ENCODE measurements around the gene SPC24. TPM values are rescaled to one million over a fixed set of nuclear protein-coding genes. Genes with fewer than 3 reads are reported as not detected.

The SPC24 gene
- total RNA-seq, 1 donor from 2014 or later = 3.9 TPM

DNA sequence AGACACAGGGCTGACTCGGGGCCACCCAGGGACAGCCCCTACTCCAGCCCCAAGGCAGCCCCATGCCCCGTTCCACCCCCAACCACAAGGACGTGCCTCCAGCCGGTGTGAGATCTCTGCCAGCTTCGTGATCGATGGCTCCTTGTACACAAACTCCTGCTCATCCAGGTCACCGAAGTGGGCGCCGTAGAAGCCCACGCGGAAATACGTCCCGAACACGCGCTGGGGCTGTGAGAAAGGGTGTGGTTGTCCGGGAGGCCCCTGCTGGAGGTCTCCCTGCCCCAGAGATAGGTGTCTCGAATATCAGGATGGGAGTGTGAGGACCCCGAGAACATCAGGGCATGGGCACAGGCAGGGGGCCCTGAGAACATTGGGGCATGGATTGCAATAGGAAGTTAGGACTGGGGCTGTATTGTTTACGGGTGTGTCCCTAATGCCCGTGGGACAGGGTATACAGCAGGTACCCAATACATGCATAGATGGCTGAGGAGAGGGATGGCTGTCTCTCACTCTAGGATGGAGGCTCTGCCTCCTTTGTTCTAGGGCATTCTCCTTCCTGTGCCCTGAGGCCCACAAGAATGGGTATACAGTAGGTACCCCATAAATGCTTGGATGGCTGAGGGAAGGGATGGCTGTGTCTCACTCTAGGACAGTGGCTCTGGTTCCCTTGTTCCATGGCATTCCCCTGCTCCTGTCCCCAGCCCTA is 47.1 kb upstream of the SPC24 start:
- no peak for DNase-seq
- peaks cover 53% of the 10 kb centered on the region for H3K36me3 ChIP-seq
- peaks cover 57% of the 10 kb centered on the region for H3K4me1 ChIP-seq
- intact Hi-C loops (cut with micrococcal nuclease) = loop anchor here (5.0 kb wide), 1 partner anchor 65 kb away; no protein-coding TSS in a partner anchor
- H3K9me3 ChIP-seq (replicated peaks) = no peaks in the 10 kb centered on the region
- H3K27me3 ChIP-seq (ENCODE audit: low read depth) = no peaks in the 10 kb centered on the region
- TF ChIP-seq, protein P1, sequence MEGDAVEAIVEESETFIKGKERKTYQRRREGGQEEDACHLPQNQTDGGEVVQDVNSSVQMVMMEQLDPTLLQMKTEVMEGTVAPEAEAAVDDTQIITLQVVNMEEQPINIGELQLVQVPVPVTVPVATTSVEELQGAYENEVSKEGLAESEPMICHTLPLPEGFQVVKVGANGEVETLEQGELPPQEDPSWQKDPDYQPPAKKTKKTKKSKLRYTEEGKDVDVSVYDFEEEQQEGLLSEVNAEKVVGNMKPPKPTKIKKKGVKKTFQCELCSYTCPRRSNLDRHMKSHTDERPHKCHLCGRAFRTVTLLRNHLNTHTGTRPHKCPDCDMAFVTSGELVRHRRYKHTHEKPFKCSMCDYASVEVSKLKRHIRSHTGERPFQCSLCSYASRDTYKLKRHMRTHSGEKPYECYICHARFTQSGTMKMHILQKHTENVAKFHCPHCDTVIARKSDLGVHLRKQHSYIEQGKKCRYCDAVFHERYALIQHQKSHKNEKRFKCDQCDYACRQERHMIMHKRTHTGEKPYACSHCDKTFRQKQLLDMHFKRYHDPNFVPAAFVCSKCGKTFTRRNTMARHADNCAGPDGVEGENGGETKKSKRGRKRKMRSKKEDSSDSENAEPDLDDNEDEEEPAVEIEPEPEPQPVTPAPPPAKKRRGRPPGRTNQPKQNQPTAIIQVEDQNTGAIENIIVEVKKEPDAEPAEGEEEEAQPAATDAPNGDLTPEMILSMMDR (IDR thresholded peaks at IDR 0.05; ENCODE audit: borderline replicate concordance) = no peak
- H3K4me3 ChIP-seq = peak overlapping the region; percentile 54
- H3K27ac ChIP-seq (replicated peaks) = peak overlapping the region; percentile 95

DNA sequence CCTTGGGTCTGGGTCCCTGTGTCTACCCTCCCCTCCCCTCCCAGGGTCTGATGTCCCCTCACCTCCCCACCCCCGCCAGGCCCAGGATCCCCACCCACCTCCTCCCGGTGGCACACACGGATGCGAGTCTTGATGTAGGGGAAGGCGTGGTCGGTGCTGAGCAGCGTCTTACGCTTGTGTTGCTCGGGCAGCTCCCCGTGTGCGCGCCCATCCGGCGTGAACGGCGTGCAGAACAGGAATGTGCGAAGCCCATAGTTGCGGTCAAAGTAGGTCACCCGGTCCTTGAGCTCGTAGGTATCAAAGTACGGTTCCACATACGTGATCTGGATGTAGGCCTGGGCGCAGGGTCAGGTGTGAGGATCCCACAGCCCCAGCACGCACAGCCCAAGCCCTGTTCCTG is 46.2 kb upstream of the SPC24 start:
- peak overlapping the region; percentile 95 for H3K27ac ChIP-seq (replicated peaks)
- no peaks in the 10 kb centered on the region for H3K9me3 ChIP-seq (replicated peaks)
- H3K4me3 ChIP-seq = no peak overlapping the region
- DNase-seq = no peak
- H3K27me3 ChIP-seq (ENCODE audit: low read depth) = no peaks in the 10 kb centered on the region
- intact Hi-C loops (cut with micrococcal nuclease) = loop anchor here (5.0 kb wide), 1 partner anchor 64 kb away; no protein-coding TSS in a partner anchor
- H3K4me1 ChIP-seq = peaks cover 63% of the 10 kb centered on the region
- H3K36me3 ChIP-seq = peaks cover 45% of the 10 kb centered on the region
- TF ChIP-seq, protein P1 (IDR thresholded peaks at IDR 0.05; ENCODE audit: borderline replicate concordance) = no peak

DNA sequence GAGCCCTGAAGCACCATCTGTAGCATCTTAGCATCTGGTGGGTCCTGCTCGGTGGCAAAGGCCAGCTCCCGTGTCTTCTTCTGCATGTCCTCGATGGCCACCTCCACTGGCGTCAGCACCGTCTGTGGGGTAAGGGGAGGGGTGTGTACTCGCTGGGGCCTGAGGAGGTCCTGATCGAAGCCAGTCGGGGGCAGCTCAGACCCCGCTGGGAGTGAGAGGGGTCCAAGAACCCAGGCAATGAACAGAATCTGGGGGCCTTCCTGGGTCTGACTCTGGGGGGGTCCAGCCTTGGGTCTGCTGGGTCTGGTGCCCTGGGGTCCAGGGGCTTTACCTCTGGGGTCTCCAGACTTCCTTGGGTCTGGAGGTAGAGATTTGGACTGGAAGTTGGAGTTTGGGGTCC is 45.3 kb upstream of the SPC24 start:
- DNase-seq = no peak
- Histone ChIP-seq H3K9me3 (replicated peaks) (no peaks in the 10 kb centered on the region), H3K36me3 (peaks cover 37% of the 10 kb centered on the region), H3K27ac (replicated peaks) (peak overlapping the region; percentile 95), H3K27me3 (ENCODE audit: low read depth) (no peaks in the 10 kb centered on the region), H3K4me1 (peaks cover 72% of the 10 kb centered on the region), H3K4me3 (no peak overlapping the region)
- intact Hi-C loops (cut with micrococcal nuclease) = loop anchor here (5.0 kb wide), 1 partner anchor 64 kb away; no protein-coding TSS in a partner anchor
- TF ChIP-seq, protein P1 (IDR thresholded peaks at IDR 0.05; ENCODE audit: borderline replicate concordance) = no peak

DNA sequence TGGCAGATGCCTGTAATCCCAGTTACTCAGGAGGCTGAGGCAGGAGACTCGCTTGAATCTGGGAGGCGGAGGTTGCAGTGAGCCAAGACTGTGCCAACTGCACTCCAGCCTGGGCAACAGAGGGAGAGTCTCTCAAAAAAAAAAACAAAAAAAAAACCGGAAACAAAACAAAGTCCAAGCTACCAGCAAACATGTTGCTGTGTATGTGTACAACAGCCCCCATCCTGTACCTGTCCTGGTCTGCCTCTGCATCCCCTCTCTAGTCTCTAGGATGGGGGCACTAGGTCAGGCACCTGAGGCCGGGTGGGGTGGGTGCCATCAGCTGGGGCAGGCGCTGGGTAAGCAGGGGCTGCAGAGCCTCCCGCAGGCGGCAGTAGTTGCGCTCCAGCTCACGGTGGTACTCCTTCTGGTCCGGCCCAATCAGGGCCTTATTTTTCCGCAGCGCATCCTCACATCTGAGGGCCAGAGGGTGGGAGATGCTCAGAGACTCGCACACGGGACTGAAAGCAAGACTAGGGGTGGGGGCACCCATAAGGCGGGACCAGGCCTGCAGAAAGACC is 44.5 kb upstream of the SPC24 start:
- H3K36me3 ChIP-seq = peaks cover 33% of the 10 kb centered on the region
- intact Hi-C loops (cut with micrococcal nuclease) = loop anchor here (5.0 kb wide), 1 partner anchor 63 kb away; no protein-coding TSS in a partner anchor
- no peak overlapping the region for H3K4me3 ChIP-seq
- peaks cover 75% of the 10 kb centered on the region for H3K4me1 ChIP-seq
- no peaks in the 10 kb centered on the region for H3K9me3 ChIP-seq (replicated peaks)
- DNase-seq = no peak
- H3K27me3 ChIP-seq (ENCODE audit: low read depth) = no peaks in the 10 kb centered on the region
- TF ChIP-seq, protein P1 (IDR thresholded peaks at IDR 0.05; ENCODE audit: borderline replicate concordance) = no peak
- peak overlapping the region; percentile 95 for H3K27ac ChIP-seq (replicated peaks)

DNA sequence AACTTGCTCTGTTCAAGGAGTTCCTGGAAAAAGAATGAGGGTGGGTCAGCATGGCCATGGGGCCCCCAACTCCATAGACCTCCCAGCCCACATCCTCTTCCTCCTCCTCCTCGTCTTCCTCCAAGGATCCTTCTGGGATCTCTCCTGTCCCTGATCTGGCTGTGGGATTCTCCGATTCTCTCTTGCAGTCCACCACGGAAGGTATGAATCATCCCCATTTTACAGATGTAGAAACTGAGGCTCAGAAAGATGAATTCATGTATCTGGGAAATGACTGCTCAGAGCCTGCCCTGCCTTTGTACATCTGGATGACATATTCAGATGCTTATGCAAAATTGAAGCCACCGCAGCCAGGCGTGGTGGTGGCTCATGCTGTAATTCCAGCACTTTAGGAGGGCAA is 43.9 kb upstream of the SPC24 start:
- Histone ChIP-seq H3K9me3 (replicated peaks) (no peaks in the 10 kb centered on the region), H3K27me3 (ENCODE audit: low read depth) (no peaks in the 10 kb centered on the region), H3K4me3 (no peak overlapping the region), H3K27ac (replicated peaks) (peak overlapping the region; percentile 95), H3K36me3 (peaks cover 33% of the 10 kb centered on the region), H3K4me1 (peaks cover 75% of the 10 kb centered on the region)
- no peak for DNase-seq
- TF ChIP-seq, protein P1 (IDR thresholded peaks at IDR 0.05; ENCODE audit: borderline replicate concordance) = no peak
- intact Hi-C loops (cut with micrococcal nuclease) = no loop called here
